Activated CD8-positive, alpha-beta T cell treated with anti-CD3 and anti-CD28 coated beads for 36 hours (primary cell): ENCODE data around the gene BORCS6. TPM values are rescaled to one million over a fixed set of nuclear protein-coding genes. Genes with fewer than 3 reads are reported as not detected.

Experiments used
- ATAC-seq: fragments of 200-7000 bp; cut with Tn5 transposase; one replicate; pipeline ENCODE4 v1.10.0; 2021; ENCODE audit warnings: mild to moderate bottlenecking, moderate library complexity
- CTCF ChIA-PET: fragments of 350-600 bp; sonication (Branson Sonifier 250); formaldehyde crosslinking; loops from one replicate; lab custom pipeline; 2021; ENCODE audit warnings: antibody characterized with exemption; lab: Charles Lee
- POLR2A ChIA-PET: fragments of 350-600 bp; sonication (Branson Sonifier 250); formaldehyde crosslinking; loops from one replicate; lab custom pipeline; 2021; ENCODE audit warnings: antibody characterized with exemption; lab: Charles Lee
- DNase-seq: peaks from one replicate; pipeline ENCODE4 v3.0.0-alpha.2; 2020
- H3K27ac Mint-ChIP-seq: one replicate; pipeline ENCODE4 v1.8.0; 2021; ENCODE audit warnings: mild to moderate bottlenecking, mixed read lengths
- H3K27me3 Mint-ChIP-seq: one replicate; pipeline ENCODE4 v1.8.0; 2021; ENCODE audit warnings: mixed read lengths
- H3K36me3 Mint-ChIP-seq: one replicate; pipeline ENCODE4 v1.8.0; 2021; ENCODE audit warnings: low read depth, mixed read lengths
- H3K4me1 Mint-ChIP-seq: one replicate; pipeline ENCODE4 v1.8.0; 2021; ENCODE audit warnings: low read depth, mixed read lengths
- H3K4me3 Mint-ChIP-seq: one replicate; pipeline ENCODE4 v1.8.0; 2021; ENCODE audit warnings: mild to moderate bottlenecking, moderate library complexity, mixed read lengths
- H3K9me3 Mint-ChIP-seq: one replicate; pipeline ENCODE4 v1.8.0; 2021; ENCODE audit warnings: mixed read lengths
- CTCF ChIP-seq: fragments of 200-600 bp; IDR thresholded peaks from one replicate; pipeline ENCODE4 v1.8.0; 2022; ENCODE audit warnings: antibody characterized with exemption, mild to moderate bottlenecking
- intact Hi-C: fragments of 100-400 bp; cut with micrococcal nuclease; formaldehyde crosslinking; loops from one replicate; pipeline ENCODE4 v1.10.0; 2022
- total RNA-seq, 2 experiments: library from RNA; stranded (reverse); gene quantifications; one replicate each; pipeline ENCODE4 v1.2.3, GENCODE V29; 2021

The BORCS6 gene
- total RNA-seq, 2 experiments from 2014 or later: 5.5 to 6.2 TPM

GRCh38 chr17:8153031-8153451, 36.9 kb downstream of the BORCS6 start:
- no peak overlapping the region for H3K27ac Mint-ChIP-seq
- CTCF ChIA-PET: interaction anchor here (4.5 to 5.2 kb wide), 2 partner anchors 14 to 34 kb away, joined by 14 to 27 read pairs; partner anchors contain the start of gene ALOXE3
- H3K9me3 Mint-ChIP-seq: no peaks in the 10 kb centered on the region
- no peak for ATAC-seq
- POLR2A ChIA-PET: interaction anchor here (1.1 to 22.8 kb wide), 8 partner anchors 9 to 97 kb away, joined by 3 to 476 read pairs (median 13); partner anchors contain the start of genes HES7, PFAS and VAMP2
- TF ChIP-seq CTCF: no peak
- intact Hi-C loops: loop anchor here (2.0 kb wide), 1 partner anchor 28 kb away; the partner anchor contains the start of gene HES7
- peaks cover 38% of the 10 kb centered on the region for H3K4me1 Mint-ChIP-seq
- H3K27me3 Mint-ChIP-seq: no peaks in the 10 kb centered on the region
- DNase-seq: no peak
- H3K4me3 Mint-ChIP-seq: no peak overlapping the region
- H3K36me3 Mint-ChIP-seq: peaks cover 28% of the 10 kb centered on the region

- intact Hi-C loops: loop anchor here (2.0 kb wide), 1 partner anchor 27 kb away; the partner anchor contains the start of gene HES7
- Mint-ChIP-seq H3K4me3 (no peak within 1 kb of the TSS), H3K9me3 (no peaks in the 10 kb centered on the region), H3K36me3 (peaks cover 34% of the 10 kb centered on the region), H3K27ac (no peak within 1 kb of the TSS), H3K27me3 (no peaks in the 10 kb centered on the region), H3K4me1 (peaks cover 38% of the 10 kb centered on the region)
- ChIA-PET POLR2A (interaction anchor here (1.3 to 22.8 kb wide), 7 partner anchors 9 to 97 kb away, joined by 3 to 476 read pairs (median 9); partner anchors contain the start of genes HES7 and PFAS), CTCF (interaction anchor here (0.9 to 5.2 kb wide), 3 partner anchors 13 to 72 kb away, joined by 3 to 27 read pairs (median 10); partner anchors contain the start of gene ALOXE3)
- ATAC-seq (peak; percentile 38), DNase-seq (peak; percentile 96)
- TF ChIP-seq CTCF: no peak
Observed at GRCh38 chr17:8152112-8152775, 37.7 kb downstream of the BORCS6 start, which contains the start of gene PER1. Gene PER1, minus strand, starts transcription at chr17:8152404. Its CDS starts 1,698 bp downstream, at chr17:8150706.

- peaks cover 38% of the 10 kb centered on the region for H3K36me3 Mint-ChIP-seq
- ChIA-PET POLR2A (interaction anchor here (0.7 to 22.8 kb wide), 9 partner anchors 9 to 98 kb away, joined by 3 to 476 read pairs (median 7); partner anchors contain the start of genes HES7 and PFAS), CTCF (interaction anchor here (0.9 to 1.8 kb wide), 5 partner anchors 12 to 72 kb away, joined by 3 to 10 read pairs (median 3); no protein-coding TSS in a partner anchor)
- intact Hi-C loops: loop anchor here (1.0 to 2.0 kb wide), 2 partner anchors 12 to 27 kb away; partner anchors contain the start of gene HES7
- no peak overlapping the region for H3K27ac Mint-ChIP-seq
- no peaks in the 10 kb centered on the region for H3K9me3 Mint-ChIP-seq
- no peak for TF ChIP-seq CTCF
- peaks cover 38% of the 10 kb centered on the region for H3K4me1 Mint-ChIP-seq
- no peak overlapping the region for H3K4me3 Mint-ChIP-seq
- DNase-seq (peak; percentile 66), ATAC-seq (no peak)
- H3K27me3 Mint-ChIP-seq: no peaks in the 10 kb centered on the region
Observed at GRCh38 chr17:8151641-8152111, 38.3 kb downstream of the BORCS6 start.

- no peak overlapping the region for H3K4me3 Mint-ChIP-seq
- peak; percentile 91 for DNase-seq
- no peaks in the 10 kb centered on the region for H3K9me3 Mint-ChIP-seq
- peaks cover 38% of the 10 kb centered on the region for H3K4me1 Mint-ChIP-seq
- peak; percentile 29 for ATAC-seq
- intact Hi-C loops: loop anchor here (1.0 kb wide), 1 partner anchor 12 kb away; no protein-coding TSS in a partner anchor
- H3K27me3 Mint-ChIP-seq: no peaks in the 10 kb centered on the region
- no peak for TF ChIP-seq CTCF
- ChIA-PET CTCF (interaction anchor here (0.8 to 1.8 kb wide), 7 partner anchors 10 to 34 kb away, joined by 3 to 10 read pairs (median 4); no protein-coding TSS in a partner anchor), POLR2A (interaction anchor here (0.7 to 22.8 kb wide), 10 partner anchors 8 to 98 kb away, joined by 3 to 476 read pairs (median 6); partner anchors contain the start of genes HES7 and PFAS)
- H3K36me3 Mint-ChIP-seq: peaks cover 43% of the 10 kb centered on the region
- peak overlapping the region; percentile 65 for H3K27ac Mint-ChIP-seq
Observed at GRCh38 chr17:8151120-8151640, 38.8 kb downstream of the BORCS6 start.
